Thymus (tissue), 11 donors: ENCODE results near the gene EPPIN. TPM values are rescaled to one million over a fixed set of nuclear protein-coding genes. Genes with fewer than 3 reads are reported as not detected.

Source experiments
- DNase-seq, 9 donors: peaks; one replicate each; pipeline ENCODE4 v3.0.0-alpha.2; 2013; ENCODE audit warnings: low spot score in 9 of 9, low read depth in 6 of 9, missing footprints in 1 of 9
- H3K27ac ChIP-seq, 2 donors: one replicate each; pipeline ENCODE4 v1.5.1; 2013; ENCODE audit warnings: control low read depth in 1 of 2, low read depth in 1 of 2, low read length in 1 of 2, mild to moderate bottlenecking in 1 of 2, moderate library complexity in 1 of 2
- H3K27me3 ChIP-seq, 2 donors: one replicate each; pipeline ENCODE4 v1.5.1; 2013; ENCODE audit warnings: low read length in 1 of 2; ENCODE audit not compliant: control insufficient read depth in 2 of 2, insufficient read depth in 1 of 2
- H3K36me3 ChIP-seq, 2 donors: one replicate each; pipeline ENCODE4 v1.5.1; 2013; ENCODE audit warnings: low read length in 1 of 2, mild to moderate bottlenecking in 1 of 2, moderate library complexity in 1 of 2; ENCODE audit not compliant: control insufficient read depth in 2 of 2, insufficient read depth in 2 of 2
- H3K4me1 ChIP-seq, 2 donors: one replicate each; pipeline ENCODE4 v1.5.1; 2013; ENCODE audit warnings: low read length in 2 of 2; ENCODE audit not compliant: control insufficient read depth in 2 of 2, insufficient read depth in 2 of 2
- H3K4me3 ChIP-seq, 2 donors: one replicate each; pipeline ENCODE4 v1.5.1; 2013; ENCODE audit warnings: low read length in 2 of 2, control low read depth in 1 of 2, mild to moderate bottlenecking in 1 of 2
- H3K9me3 ChIP-seq, 2 donors: one replicate each; pipeline ENCODE4 v1.5.1; 2013; ENCODE audit warnings: low read length in 1 of 2, mild to moderate bottlenecking in 1 of 2; ENCODE audit not compliant: control insufficient read depth in 2 of 2, insufficient read depth in 1 of 2
- WGBS: extraction: QIAGEN DNeasy Blood & Tissue Kit; methylation state at CpG from one replicate; pipeline ENCODE4 v1.1.7; 2013; 5-methylcytosine and 5-hydroxymethylcytosine counted together
- polyA plus RNA-seq: library from polyadenylated mRNA; stranded (reverse); fragments of 200-250 nt; gene quantifications from one replicate; pipeline ENCODE4 v1.2.3, GENCODE V29; 2013
- total RNA-seq: library from RNA; stranded (reverse); fragments of 120-200 nt; gene quantifications from one replicate; pipeline ENCODE4 v1.2.4, GENCODE V29; 2013
- donor health status: healthy.

EPPIN gene
- total and polyA plus RNA-seq, 2 donors, result 0.21 TPM; not detected in 1

DNA sequence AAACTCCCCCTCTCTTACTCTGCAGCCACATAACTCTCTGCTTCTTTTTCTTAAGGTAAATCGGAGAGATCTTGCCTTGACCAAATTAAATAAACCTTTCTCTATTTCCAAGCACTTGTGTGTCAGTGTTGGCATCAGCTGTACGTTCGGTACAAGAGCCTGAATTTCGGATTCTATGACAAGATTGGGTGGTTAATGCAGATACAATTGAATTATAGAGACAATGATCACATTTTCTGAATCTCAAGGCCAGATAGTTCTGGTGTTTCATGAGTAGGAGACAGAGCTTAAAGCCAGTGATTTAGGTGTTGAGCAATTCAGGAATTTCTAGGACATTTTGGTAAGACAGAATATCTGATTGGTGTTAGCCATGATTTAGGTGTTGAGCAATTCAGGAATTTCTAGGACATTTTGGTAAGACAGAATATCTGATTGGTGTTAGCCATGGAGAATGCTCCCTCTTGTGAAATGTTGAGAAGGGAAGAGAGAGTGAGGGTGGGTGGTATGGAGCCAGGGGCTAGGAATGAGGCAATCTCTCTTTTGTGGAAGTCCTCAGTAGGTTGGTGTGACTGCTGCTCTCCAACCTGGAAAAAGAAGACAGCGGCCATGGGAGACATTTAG is 36.8 kb downstream of the EPPIN start:
- DNase-seq, result no peak
- H3K27ac ChIP-seq, result no peak overlapping the region
- H3K27me3 ChIP-seq, result no peaks in the 10 kb centered on the region
- H3K4me3 ChIP-seq, result no peak overlapping the region
- no peaks in the 10 kb centered on the region for H3K4me1 ChIP-seq
- H3K36me3 ChIP-seq, result no peaks in the 10 kb centered on the region
- no peaks in the 10 kb centered on the region for H3K9me3 ChIP-seq
- WGBS, result 88% methylated on average over 5 of the region's 5 CpGs

- no peak for DNase-seq
- 89% methylated on average over 4 of the region's 4 CpGs for WGBS
- Histone ChIP-seq H3K9me3 (no peaks in the 10 kb centered on the region), H3K27me3 (no peaks in the 10 kb centered on the region), H3K36me3 (no peaks in the 10 kb centered on the region), H3K4me3 (no peak overlapping the region), H3K27ac (no peak overlapping the region), H3K4me1 (no peaks in the 10 kb centered on the region)
Measured at GRCh38 chr20:45509091-45509490, 38.1 kb downstream of the EPPIN start.

- Histone ChIP-seq H3K4me3 (no peak overlapping the region), H3K9me3 (peaks cover 0 to under 1% of the 10 kb centered on the region in 2 donors), H3K27ac (no peak overlapping the region), H3K27me3 (no peaks in the 10 kb centered on the region), H3K36me3 (no peaks in the 10 kb centered on the region), H3K4me1 (no peaks in the 10 kb centered on the region)
- DNase-seq, result no peak
- WGBS, result 84% methylated on average over 7 of the region's 7 CpGs
Measured at GRCh38 chr20:45508068-45508886, 38.9 kb downstream of the EPPIN start.

DNA sequence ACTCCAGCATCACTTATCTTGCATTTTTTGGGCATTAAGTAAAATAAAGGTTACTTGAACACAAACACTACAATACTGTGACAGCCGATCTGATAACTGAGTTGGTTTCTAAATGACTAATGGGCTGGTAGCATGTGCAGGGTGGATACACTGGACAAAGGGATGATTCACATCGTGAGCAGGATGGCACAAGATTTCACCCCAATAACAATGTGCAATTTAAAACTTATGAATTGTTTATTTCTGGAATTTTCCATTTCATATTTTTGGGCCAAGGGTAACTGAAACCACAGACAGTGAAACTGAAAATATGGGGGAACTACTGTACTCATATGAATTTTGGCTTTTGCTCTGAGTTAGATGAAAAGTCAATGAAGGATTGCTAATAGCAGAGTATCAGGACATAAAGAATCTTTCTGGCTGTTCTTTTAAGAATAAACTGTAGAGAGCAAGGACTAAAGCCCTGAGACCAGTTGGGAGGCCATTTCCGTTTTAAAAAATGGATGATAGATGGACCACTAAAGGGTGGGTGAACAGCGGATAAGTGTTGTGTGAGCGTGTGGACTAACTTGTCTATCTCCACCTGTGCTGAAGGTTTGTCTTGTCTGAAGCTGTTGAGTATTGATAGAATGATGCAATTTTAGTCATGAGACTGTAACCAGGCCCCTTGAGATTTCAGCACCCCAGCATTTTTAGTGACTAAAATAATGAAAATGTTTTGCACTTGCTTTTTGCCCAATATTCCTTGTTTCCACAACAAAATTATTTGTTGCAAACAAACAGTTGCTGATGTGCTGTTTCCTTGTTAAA is 40.0 kb downstream of the EPPIN start:
- WGBS, result 93% methylated on average over 5 of the region's 5 CpGs
- no peak overlapping the region for H3K4me3 ChIP-seq
- no peaks in the 10 kb centered on the region for H3K27me3 ChIP-seq
- H3K9me3 ChIP-seq, result peaks cover 0 to 1% of the 10 kb centered on the region in 2 donors
- H3K4me1 ChIP-seq, result no peaks in the 10 kb centered on the region
- no peak overlapping the region for H3K27ac ChIP-seq
- DNase-seq, result no peak
- H3K36me3 ChIP-seq, result no peaks in the 10 kb centered on the region

DNA sequence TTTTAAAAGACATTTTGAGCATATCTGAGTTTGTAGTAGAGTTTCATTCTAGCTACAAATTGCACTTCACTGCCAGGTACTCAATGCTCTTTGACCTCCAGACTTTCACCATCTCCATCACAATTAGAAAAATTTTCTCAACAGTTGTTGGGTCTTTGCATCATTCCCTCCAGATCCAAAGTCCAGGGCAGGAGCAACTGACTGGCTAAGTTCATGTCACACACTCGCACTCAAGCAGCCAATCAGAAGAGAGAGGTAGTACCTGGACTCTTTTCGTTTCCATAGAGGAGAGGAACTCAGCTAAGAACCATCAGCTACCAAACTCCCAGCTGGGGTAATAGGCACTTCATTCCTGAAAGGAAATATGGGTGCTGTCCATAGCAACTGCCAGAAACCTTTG is 40.8 kb downstream of the EPPIN start:
- 87% methylated on average over 2 of the region's 2 CpGs for WGBS
- DNase-seq, result no peak
- Histone ChIP-seq H3K4me1 (no peaks in the 10 kb centered on the region), H3K27ac (no peak overlapping the region), H3K9me3 (peaks cover 0 to 1% of the 10 kb centered on the region in 2 donors), H3K4me3 (no peak overlapping the region), H3K27me3 (no peaks in the 10 kb centered on the region), H3K36me3 (no peaks in the 10 kb centered on the region)

DNA sequence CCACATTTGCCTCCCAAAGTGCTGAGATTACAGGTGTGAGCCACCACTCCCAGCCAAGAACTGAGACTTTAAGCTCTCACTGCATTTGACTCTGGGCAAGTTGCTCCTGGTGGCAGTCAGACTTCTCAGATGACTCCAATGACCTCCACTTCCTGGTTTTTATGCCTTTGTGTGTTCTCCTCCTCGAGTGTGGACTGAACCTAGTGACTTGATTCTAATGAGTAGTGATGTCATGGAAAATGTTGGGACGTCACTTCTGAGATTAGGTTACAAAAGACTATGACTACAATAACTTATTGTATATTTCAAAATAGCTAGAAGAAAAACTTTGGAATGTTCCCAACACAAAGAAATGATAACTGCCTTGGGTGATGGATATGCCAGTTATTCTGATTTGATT is 43.8 kb downstream of the EPPIN start:
- WGBS, result 59% methylated on average over 2 of the region's 2 CpGs
- no peaks in the 10 kb centered on the region for H3K27me3 ChIP-seq
- no peak overlapping the region for H3K4me3 ChIP-seq

DNA sequence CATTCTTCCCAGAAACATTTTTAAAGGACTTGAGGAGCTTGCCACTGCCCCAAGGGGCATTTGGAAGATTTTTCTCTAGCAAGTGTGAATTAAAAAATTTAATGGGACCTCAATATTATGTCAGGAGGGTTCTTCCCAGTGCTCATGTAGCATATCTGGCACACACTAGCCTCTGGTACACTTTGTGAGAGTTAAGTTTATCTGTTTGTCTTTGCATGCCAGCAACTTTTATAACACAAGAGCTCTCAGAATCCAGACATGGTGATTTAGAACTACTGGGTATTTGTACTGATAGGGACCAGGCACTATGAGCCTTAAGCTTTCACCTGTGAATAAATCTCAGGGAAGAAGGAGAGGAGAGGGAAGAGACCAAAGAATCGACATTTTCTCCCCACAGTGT is 44.6 kb downstream of the EPPIN start:
- Histone ChIP-seq H3K27me3 (no peaks in the 10 kb centered on the region), H3K36me3 (no peaks in the 10 kb centered on the region), H3K4me1 (no peaks in the 10 kb centered on the region), H3K9me3 (peaks cover 0 to 1% of the 10 kb centered on the region in 2 donors), H3K27ac (no peak overlapping the region), H3K4me3 (no peak overlapping the region)
- WGBS, result 88% methylated on average over 1 of the region's 1 CpG
- DNase-seq, result no peak

More for the DNA sequence above, 43.8 kb downstream of the EPPIN start:
- no peaks in the 10 kb centered on the region for H3K36me3 ChIP-seq
- no peak overlapping the region for H3K27ac ChIP-seq
- no peaks in the 10 kb centered on the region for H3K4me1 ChIP-seq
- peaks cover 0 to 1% of the 10 kb centered on the region in 2 donors for H3K9me3 ChIP-seq
- DNase-seq, result no peak

DNA sequence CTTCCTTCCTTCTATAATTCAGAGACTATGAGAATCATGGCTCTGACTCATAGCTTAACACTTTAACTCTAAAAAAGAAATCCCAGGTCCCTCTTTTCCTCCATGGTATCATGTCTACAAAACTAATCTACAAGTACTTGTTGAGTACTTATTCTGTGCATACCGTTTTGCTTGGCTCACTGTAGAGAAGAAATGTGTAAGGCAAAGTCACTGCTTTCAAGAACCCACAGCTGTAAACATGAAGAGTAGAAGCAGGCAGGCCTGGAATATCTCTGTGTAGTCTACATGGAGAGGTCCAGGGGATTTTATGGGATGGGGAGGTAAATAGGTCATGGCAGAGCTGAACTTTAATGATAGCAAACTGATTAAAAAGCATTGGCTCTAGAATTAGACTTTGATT is 45.6 kb downstream of the EPPIN start:
- 95% methylated on average over 1 of the region's 1 CpG for WGBS
- no peak for DNase-seq
- no peaks in the 10 kb centered on the region for H3K27me3 ChIP-seq

GRCh38 chr20:45500022-45500421 is 47.2 kb downstream of the EPPIN start:
- DNase-seq, result no peak
- Histone ChIP-seq H3K27me3 (no peaks in the 10 kb centered on the region), H3K27ac (no peak overlapping the region), H3K4me3 (no peak overlapping the region), H3K9me3 (peaks cover 0 to 1% of the 10 kb centered on the region in 2 donors), H3K4me1 (no peaks in the 10 kb centered on the region), H3K36me3 (no peaks in the 10 kb centered on the region)
- WGBS, result 83% methylated on average over 6 of the region's 6 CpGs

More for the DNA sequence above, 45.6 kb downstream of the EPPIN start:
- no peaks in the 10 kb centered on the region for H3K4me1 ChIP-seq
- no peak overlapping the region for H3K27ac ChIP-seq
- no peaks in the 10 kb centered on the region for H3K36me3 ChIP-seq
- no peak overlapping the region for H3K4me3 ChIP-seq
- H3K9me3 ChIP-seq, result peaks cover 0 to 1% of the 10 kb centered on the region in 2 donors
